CD4-positive, alpha-beta T cell treated with Interleukin-17A for 4 hours (primary cell): ENCODE results near the gene RIPK4.

ENCODE experiments used
- DNase-seq: peaks from one replicate; pipeline ENCODE4 v3.0.0-alpha.2; 2020; ENCODE audit warnings: mixed read lengths

RIPK4 gene

DNA sequence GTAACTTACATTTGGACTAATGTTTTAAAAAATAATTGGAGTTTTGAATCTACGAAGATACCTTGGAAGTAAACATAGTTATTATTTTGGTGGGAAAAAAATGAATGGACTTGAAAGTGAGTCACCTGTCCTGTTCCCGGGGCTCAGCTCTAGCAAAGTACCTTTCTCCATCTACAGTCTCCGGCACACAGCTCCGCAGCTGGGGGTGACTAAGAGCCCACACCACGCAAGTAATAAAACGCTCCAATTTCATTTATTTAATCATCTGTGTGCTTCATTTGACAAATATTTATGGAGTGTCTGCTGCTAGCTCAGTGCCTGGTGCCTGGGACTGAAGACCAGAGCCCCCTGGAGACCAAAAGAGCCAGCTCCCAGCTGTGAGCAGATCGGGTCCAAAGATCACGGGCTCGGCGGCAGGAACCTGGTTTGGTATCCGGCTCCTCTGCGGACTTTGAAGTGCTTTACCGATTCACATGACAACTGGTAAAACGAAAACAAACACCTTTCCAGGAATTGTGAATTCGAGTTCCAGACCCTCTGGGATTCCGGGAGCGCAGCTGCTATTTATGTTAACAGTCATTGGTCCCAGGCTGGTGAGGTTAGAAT is 1.7 kb upstream of the RIPK4 start:
- DNase-seq = peak; percentile 42

- peak; percentile 20 for DNase-seq
Measured at GRCh38 chr21:41767606-41768436, 969 bp upstream of the RIPK4 start.

DNA sequence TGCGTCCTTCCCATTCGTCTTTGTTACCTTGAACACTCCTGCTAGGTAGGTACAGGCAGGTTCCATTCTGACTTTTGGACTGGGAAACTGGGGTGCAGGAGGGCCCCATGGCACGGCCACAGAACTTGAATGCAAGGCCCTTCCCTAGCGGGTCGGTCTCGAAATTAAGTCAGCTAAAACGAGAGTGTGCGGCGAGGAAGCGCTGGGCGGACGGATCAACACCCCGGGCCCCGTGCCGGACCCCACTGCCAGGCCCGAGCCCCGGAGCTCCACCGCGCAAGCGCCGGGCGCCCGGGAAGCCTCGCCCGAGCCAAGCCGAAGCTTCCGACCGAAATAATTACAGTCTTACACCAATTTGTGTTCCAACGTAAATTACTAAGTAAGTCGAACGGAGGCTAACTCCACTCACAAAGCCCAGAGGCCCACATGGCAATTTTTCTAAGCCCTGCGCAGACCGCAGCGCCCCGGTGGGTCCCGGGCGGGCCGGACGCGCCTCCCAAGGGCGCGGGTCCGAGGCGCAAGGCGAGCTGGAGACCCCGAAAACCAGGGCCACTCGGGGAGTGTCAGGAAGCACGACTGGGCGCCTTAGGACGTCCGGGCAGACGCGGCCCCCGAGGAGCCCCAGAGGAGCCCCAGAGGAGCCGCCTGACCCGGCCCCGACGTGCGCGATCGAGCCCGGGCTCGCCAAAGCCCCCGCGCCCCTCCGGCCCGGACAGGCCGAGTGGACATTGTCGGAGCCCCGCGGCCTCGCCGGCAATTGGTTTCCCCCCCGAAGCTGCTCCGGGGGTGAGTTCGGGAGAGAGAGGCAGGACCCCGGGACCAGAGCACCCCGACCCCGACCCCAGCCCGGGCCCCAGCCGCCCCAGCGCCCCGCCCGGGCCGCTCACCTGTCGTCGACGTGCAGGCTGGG is 624 bp downstream of the RIPK4 start:
- DNase-seq = no peak

DNA sequence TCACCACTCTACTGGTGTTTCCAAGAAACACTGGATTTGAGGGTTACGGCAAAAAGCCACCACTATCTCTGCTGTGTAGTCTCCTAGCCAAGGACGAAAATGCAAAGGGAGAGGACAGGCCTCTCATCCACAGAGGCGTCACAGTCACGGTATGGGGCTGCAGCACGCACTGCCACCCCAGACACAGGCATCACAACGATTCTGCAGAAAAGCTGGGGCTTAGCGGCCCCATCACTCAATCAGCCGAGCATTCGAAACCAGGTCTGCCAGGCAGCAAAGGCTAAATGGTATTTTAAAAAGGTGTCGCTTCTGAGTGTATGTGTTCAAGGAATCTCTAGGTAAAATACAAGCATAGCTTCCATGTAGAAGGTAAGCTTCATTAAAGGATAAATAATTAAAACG is 1.4 kb downstream of the RIPK4 start:
- no peak for DNase-seq

DNA sequence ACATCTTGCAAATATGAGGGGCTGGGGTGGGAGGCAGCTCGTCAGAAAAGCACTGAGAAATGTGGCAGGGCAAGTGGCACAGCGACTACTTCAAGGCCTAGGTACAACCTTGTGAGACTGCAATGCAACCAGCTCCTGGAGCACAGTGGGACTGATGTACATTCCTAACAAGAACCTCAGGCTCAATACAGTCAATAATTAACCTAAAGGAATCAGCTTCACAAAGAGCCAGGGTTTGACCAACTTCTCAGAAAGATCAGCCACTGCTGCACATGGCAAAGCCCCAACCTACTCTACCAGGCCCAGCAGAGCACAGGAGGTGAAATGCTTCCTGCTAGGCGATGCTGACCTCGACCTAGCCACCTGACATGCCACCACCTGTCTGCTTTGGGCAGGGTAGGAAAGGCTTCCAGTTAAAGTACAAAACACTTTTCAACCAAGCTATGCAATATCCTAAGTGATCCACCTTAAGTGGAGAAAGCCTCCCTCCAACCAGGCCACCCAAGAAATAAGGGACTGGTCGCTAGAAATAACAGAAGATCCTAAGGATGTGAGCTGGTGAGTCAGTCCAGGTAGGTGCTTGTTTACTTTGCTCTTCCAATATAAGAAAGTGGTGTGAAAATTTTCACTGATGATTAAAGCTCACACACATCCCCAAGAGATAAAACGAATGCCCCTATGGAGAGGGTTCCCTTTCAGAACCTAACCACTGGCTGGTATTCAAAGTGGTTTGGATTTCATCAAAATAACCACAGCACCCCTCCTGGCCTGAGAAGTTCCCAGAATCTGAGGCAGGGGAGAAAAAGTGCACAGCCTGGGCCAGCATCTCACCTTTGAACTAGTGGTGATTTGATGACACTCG is 2.1 kb downstream of the RIPK4 start:
- no peak for DNase-seq

DNA sequence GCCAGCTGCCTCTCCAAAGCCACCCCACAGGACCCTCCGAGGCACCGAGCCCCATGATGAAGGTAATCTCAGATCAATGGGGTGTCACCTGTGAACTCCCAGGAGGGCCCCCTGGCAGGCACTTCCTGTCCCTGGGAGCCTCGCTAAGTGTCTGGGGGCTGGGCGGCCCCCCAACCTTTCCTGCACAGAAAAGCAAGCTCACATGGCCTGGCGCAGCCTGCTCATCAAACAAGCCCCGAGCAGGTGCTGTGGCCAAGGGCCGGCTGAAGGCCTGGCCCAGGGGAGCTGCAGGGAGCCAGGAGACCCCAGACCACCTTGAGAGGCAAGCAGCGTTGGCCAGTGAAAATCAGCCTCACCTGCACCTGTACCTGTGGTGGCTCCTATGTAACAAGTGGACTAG is 2.9 kb downstream of the RIPK4 start:
- DNase-seq = no peak

DNA sequence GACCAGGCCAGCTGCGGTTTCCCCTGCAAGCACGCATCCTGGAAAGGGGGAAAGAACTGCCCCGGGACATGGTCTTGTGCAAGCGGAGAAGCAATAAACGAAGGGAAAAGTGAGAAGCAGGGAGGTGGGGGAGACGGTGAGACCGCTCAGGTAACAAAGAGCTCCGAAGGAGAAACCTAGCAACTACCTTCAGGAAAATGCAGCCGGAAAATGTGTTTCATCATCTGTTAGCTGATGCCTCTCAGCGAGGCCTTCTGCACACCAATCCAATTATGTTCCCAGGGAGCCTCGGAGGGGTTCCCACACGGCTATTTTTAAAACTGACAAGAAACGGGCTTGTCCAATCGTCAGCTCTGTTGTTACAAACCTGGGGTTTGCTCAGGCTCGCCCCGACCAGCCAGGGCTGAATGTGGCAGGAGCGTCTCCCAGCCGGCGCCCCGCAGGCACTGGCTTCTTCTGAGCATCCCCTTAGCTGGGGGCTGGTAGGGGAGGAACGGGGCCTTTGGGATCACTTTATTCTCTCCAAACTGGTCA is 3.4 kb downstream of the RIPK4 start:
- no peak for DNase-seq

GRCh38 chr21:41762753-41763152 is 4.1 kb downstream of the RIPK4 start:
- DNase-seq = no peak

DNA sequence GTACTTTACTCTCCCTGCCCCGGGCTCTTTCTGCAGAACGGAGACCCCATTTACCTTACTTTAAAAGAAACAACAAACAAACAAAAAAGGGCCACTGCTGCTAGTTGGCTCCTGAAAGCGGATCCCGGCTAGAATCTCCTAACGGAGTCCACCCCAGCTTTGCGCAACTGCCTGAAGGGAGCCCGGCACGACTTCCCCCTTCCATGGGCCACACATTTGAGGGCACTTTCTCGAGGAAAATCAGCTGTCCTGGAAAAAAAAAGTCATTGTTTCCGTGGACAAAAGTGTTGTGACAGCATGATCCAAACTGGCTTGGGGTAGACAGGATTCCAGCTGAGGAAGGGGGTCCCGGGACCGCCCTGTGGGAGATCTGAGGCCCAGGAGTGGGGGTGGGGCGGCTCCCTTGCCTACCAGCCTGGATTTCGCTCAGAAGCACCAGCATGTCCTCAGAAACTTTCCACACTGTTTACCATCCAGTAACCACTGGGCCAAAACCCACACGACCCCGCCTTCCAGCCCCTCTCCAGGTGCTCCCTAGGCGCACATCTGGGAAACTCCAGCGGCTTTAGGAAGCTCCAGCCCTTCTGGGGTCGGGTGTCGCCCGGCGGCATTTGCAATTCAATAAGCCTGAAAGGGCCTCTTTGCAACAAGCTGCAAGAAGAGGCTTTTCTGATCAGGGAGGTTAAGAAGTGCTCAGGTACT is 4.8 kb downstream of the RIPK4 start:
- DNase-seq = no peak

DNA sequence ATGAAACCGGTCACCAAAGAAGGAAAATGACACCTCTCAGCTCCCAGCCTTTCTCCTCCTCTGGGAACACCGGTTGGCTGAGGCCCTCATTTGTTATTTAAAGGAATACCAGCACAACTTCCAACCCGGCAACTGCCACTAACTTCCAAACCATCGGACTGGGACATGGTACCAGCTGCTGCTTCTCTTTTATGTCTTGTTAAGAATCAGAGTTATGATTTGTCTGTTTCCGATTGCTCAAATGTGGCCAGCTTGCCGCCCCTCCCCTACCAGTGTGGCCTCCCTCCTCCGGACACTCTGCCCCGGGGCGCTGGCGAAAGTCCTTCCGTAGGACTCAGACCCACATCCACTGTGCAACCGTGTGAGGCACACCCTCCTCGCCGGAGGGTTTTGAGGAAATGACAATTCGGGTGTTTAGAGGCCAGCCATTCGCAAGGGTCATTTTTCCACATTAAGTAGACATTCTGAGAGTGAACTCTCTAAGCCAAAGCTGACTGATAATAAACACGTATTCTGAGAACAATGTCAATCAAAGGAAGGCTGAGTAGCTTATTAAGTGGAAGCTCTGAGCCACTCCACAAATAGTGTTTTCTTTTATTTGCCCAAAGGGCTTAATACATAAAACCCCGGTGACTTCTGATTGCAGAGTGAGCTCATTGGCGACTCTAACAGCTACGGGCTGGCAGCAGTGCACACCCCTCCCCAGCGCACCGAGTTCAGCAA is 5.5 kb downstream of the RIPK4 start:
- DNase-seq = no peak

- DNase-seq = no peak
Measured at GRCh38 chr21:41760411-41760810, 6.4 kb downstream of the RIPK4 start.

DNA sequence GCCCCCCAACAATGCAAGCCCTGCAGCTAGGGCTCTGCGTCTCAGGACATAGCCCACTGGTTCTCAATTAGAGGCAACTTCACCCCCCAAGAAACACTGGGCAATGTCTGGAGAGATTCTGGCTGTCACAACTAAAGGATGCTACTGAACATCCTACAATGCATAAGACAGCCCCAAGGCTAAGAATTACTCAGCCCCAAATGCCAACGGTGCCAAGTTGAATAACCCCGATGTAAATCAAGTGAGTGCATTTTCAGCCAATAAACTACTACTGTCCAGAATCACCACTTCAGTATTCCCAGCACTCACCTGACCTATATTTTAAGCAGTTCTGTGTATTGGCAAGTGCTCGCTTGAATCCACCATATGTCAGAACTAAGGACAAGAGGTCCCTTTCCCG is 6.9 kb downstream of the RIPK4 start:
- no peak for DNase-seq

- DNase-seq = no peak
Measured at GRCh38 chr21:41759214-41759840, 7.5 kb downstream of the RIPK4 start.

- DNase-seq = no peak
Measured at GRCh38 chr21:41758550-41758949, 8.3 kb downstream of the RIPK4 start.

GRCh38 chr21:41755934-41756773 is 10.7 kb downstream of the RIPK4 start:
- DNase-seq = no peak

GRCh38 chr21:41755258-41755933 is 11.5 kb downstream of the RIPK4 start:
- DNase-seq = no peak

DNA sequence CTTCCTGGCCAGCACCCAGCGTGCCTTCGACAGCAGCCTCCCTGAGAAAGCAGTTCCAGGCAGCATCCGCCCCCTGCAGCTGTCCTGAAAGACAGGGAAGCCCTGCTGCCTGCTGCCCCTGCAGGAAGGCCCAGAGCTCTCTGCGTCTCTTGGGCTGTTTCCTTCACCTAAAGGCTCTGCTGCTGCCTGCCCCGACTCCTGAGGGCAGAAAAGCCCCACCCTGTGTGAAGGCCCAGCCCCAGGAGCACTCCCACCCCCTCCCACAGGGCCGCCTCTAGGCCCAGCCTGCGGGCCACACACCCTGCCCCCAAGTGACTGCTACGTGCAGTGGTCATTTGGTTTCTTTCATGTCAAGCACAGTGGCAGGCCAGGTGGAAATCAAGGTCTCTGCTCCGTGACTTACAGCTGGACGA is 12.4 kb downstream of the RIPK4 start:
- DNase-seq = no peak

GRCh38 chr21:41753006-41753898 is 13.6 kb downstream of the RIPK4 start:
- DNase-seq = no peak
